GM21367 (cell line): Measurements from ENCODE around the gene TMEM174.
A peak's percentile ranks its signal among the peaks of the same experiment; 100 is the strongest.
"Not testable (repeated sequence)": the region's sequence is repeated elsewhere in the genome, so short reads cannot be mapped to it uniquely, and the experiment has no call there.

ENCODE experiments used
- ATAC-seq: cut with Tn5 transposase; IDR thresholded peaks from one replicate; pipeline ENCODE4 v1.9.1; 2021; ENCODE audit not compliant: unreplicated experiment

Gene TMEM174

DNA sequence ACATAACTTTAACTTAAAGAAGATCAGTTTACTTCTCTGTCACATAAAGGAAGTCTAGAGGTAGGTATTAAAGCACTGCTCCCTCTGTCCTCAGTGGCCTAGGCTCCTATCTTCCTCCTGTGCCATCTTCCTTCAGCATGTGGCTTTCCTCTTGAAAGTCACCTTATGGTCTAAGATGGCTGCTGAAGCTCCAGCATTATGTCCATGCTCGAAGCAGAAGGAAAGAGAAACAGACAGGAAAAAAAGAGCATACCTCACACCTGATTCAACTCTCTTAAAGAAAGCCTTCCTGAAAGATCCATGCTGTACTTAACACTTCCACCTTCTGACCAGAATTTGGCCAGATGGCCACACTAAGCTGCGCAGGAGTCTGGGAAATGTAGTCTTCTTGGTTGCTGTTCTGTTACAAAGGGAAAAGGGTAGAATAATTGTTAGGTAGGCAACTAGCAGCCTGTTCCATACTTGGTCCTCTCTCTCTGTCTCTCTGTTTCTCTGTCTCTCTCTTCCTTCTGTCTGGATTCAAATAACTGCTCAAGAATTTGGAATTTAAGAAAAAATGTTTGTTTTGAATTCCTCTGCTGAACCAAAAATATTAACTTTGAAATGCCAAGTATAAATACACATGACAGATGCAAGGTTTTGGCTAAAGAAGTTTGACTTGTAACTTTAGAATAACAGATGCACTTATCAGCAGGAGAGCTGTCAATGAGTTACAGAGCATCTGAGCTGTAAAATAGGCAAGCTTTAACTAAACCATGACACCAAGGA, 16.0 kb downstream of the TMEM174 start:
- no peak for ATAC-seq

DNA sequence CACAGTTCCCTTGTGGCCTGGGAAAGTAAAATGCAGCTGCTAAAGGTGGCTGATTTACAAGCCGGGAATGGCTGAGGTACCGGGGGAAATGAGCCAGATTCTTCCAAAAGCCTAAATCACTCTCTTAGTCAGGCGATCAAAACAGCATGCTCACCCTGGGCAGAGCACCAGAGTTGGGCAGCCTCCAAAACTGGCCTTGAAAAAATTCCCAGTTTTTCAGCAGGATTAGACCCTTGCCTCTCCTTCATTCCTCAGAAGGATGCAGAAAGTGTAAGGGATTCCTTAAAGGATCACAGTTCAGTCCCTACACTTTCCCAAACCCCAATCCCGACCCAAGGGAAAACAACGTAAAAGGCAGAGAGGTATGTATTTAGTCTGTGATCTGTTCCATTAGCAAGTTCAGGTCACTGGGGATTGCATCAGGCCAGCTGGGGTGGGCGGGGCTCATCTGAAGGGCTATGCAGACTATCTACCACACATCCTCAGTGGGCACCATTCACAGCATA, 16.9 kb downstream of the TMEM174 start:
- no peak for ATAC-seq

DNA sequence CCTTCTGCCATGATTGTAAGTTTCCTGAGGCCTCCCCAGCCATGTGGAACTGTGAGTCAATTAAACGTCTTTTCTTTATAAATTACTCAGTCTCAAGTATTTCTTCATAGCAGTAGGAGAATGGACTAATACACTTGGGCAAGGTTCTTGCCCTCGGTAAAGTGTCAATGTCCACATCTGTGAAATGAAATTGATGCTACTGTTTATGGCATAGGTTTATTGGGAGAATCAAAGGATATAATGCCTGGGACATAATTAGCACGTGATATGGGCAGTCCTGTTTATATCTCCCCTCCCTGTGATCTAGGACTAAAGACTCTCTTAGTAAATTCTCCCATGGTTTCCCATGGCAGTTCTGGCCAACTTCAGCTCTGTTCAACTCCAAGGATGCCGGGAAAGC, 19.4 kb downstream of the TMEM174 start:
- ATAC-seq = no peak

DNA sequence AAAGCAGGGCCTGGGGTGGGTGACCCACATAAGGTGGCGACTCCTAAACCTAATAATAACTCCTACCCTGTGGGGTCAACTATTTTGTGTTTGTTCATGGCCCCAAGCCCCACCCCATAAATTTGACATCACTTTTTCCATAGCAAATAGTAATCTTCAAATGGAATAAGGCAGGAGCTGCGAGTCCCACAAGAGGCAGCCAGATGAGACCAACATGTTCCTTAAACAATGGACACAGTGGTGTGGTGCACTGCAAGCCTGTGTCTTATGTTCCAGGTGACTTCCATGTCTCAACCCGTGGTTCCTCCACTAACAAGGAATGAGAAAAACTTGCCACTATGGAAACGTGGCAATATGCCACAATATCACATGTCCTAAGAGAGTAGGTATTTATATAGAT, 20.6 kb downstream of the TMEM174 start:
- no peak for ATAC-seq

DNA sequence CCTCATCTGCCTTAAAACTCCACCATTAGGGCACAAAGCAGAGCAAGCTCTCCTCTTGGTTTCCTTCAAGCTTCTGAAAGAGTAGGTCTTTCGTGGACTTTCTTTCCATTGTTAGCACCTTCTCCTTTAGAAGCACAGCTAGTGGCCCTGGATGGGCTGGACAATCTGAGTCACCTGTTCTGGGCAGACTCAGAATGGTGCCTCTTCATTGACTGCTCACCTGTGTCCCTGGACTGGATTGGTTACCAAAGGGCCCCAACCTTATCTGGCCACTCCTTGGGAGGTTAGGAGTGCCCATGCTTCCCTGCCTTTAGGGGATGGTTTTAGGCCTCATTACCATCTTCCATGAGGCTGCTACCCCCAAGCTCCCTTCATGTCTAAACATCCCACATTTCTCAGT, 23.2 kb downstream of the TMEM174 start:
- no peak for ATAC-seq

DNA sequence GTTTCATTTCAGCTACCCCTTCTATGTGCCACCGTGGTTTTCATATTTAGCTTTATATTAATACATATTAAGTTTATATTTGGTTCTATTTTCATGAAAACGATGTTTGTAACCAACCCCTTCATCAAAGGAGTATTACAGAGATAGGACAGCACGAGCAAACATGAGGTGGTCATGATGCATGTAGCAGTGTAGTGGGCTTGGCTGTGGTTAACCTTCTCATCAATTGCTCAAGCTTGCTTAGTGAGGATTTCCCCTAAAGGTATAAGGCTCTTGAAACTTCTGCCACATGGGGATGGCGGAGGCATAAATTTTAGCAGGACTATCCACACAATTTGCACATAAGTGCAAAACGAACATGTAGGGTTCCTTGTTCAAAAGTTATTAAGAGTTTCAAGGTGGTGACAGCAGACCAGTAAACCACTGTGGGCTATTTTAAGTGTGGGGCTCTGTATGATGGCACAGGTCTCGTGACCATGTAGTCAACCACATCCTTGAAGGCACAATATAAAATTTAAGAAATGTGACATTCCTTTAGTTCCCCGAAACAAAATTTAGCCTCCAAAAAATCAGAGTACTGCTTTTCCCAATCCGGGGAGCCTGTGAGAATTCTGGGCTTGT, 24.8 kb downstream of the TMEM174 start:
- ATAC-seq = no peak

DNA sequence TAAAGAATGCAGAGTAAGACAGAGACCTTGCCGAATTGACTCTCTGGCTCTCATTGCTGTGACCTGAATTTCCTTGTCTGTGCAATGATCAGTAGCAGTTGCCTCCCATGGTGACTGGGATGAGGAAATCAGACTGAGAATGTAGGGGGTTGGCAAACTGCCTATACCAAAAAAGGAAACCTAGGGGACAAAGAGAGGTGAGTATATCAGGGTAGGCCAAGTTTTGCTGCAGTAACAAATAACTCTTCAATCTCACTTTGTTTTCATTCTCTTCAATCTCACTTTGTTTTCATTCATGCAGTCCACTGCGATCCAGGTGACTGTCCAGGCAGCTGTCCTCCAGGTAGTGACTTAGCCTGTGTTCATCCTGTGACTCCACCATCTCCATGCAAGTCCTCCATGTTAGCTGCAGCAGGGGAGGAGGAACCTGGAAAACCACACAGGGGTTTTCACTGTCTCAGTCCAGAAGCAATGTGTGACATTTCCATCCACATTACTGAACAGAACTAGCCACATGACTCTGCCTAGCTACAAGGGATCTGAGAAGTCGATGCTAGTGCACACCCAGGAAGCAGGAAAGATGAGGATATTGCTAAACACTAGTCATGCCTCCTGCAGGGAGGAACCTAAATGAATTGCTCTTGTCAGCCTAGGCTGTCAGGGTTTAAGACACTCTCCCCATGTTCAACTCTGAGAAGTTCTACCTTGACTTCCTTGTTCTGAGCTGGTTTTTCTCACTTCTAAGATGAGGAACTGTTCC, 26.0 kb downstream of the TMEM174 start:
- ATAC-seq = no peak

DNA sequence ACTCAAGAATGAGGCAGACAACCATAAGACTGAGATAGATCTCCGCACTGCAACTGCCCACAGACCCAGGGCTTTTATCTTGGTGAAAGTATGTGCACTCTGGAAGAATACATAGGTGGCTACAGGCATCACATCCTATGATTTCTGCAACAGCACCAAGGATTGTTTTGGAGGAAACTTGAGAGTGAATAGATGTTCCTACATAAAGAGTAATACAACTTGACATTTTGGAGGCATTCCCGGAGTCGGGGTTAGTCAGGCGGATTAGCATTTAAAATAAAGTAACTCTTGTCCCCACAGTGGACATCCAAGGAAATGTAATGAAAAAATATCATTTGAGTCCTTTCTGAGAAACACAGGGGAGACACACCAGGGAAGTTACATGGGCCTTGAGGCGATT, 26.7 kb downstream of the TMEM174 start:
- ATAC-seq = no peak

DNA sequence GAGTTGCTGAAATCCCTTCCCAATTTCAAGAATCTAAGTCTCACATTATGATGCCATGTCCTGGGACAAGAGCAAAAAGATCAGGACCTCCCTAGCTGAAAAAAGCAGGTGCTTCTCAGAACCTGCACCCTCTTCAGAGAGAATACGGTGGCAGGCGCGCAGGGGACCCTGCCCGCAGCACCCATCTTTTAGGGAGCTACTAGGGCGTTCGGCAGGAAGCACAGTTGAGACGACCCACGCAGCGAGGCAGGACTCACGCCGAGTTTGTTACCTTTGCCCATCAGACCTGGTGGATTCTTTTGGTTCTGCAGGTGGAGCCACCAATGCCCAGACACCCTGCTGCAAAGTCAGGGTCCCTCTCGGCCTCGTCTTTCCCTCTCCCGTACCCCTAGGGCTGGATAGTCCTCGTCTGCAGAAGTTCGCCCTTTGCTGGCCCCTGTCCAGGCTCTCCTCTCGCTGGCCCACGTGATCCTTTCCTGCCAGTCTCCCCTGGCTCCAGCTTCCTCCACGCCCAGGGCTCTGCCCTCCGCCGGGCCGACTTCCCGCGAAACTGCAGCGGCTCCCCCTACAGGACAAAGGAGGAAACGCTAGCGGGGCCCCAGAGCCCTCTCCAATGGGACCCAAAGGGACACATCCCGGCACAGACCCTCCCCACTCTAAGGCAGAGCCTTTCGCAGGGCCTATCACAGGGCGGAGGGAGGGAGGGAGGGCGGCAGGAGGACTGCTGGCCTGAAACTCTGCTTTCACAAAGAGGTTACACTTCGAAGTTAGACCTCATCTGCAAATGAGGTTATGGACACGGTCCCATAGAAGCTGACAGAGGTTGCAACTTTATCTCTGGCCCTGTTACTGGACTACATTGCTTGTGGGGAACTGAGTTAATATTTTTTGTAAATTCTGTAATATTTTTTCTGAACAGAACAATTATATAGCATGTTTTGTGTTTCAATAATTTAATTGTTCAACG, 28.8 kb downstream of the TMEM174 start:
- no peak for ATAC-seq

DNA sequence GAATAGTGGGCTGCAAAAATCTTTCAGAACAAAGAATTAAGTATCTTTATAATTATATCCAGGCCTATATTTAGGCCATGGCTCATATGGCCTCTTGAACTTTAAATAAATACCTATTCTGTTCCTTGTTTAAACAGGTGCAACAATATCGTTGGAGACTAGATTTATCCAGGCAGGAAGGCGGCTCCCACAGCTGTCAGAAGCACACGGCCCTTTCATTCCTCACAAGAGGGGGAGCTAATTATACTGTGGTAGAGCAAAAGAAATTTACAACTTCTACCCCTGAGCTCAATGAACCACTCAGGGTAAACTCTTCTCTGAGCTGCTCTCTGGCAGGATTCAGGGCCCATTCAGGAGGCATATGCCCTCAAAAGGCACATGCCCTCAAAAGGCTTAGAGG, 31.3 kb downstream of the TMEM174 start:
- no peak for ATAC-seq

DNA sequence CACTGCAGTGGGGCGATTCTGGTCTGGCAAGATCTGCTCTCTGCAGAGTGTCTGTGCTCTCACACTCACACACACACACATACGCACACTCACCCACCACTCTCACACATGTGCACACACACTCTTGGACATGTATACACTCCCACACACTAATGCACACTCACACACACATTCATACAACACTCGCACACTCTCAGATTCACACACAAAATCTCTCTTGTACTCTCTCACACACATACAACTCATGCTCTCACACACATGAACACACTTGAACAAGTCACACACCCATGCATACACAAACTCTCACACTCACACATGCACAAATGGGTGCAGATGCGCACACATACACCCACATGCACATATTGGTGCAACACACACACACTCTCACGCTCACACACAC, 31.7 kb downstream of the TMEM174 start:
- ATAC-seq = no peak

DNA sequence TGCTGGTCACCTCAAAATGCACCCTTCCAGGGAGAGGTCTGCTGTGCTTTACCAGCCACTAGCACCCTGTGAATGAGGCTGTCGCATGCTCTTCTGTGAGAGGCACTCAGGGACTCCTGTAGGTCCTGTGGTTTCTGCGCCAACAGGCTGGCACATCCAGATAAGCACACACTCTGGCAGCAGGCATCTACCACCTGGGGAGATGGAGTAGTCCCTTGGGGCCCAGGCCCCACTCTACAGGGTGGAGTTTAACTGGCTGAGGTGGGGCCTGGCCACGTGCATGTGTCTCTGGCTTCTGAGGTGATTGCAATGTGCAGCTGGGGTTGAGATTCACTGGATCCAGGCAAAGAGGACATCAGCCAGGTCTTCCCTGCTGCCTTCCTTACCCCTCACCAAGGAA, 32.3 kb downstream of the TMEM174 start:
- no peak for ATAC-seq

DNA sequence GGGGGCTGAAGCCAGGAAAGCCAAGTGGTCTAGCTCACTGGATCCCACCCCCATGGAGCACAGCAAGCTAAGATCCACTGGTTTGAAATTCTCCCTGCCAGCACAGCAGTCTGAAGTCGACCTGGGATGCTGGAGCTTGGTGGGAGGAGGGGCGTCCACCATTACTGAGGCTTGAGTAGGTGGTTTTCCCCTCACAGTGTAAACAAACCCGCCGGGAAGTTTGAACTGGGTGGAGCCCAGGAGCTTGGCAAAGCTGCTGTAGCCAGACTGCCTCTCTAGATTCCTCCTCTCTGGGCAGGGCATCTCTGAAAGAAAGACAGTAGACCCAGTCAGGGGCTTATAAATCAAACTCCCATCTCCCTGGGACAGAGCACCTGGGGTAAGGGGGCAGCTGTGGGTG, 34.2 kb downstream of the TMEM174 start:
- ATAC-seq = not testable (repeated sequence)

DNA sequence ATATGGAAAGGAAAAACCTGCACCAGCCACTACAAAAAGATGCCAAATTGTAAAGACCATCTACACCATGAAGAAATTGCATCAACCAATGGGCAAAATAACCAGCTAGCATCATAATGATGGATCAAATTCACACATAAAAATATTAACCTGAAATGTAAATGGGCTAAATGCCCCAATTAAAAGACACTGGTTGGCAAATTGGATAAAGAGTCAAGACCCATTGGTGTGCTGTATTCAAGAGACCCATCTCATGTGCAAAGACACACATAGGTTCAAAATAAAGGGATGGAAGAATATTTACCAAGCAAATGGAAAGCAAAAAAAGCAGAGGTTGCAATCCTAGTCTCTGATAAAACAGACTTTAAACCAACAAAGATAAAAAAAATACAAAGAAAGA, 36.1 kb downstream of the TMEM174 start:
- not testable (repeated sequence) for ATAC-seq

DNA sequence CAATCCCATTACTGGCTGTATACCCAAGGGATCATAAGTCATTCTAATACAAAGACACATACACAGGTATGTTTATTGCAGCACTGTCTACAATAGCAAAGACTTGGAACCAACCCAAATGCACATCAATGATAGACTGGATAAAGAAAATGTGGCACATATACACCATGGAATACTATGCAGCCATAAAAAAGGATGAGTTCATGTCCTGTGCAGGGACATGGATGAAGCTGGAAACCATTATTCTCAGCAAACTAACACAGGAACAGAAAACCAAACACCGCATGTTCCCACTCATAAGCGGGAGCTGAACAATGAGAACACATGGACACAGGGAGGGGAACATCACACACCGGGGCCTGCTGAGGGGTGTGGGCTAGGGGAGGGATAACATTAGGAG, 39.7 kb downstream of the TMEM174 start:
- not testable (repeated sequence) for ATAC-seq

DNA sequence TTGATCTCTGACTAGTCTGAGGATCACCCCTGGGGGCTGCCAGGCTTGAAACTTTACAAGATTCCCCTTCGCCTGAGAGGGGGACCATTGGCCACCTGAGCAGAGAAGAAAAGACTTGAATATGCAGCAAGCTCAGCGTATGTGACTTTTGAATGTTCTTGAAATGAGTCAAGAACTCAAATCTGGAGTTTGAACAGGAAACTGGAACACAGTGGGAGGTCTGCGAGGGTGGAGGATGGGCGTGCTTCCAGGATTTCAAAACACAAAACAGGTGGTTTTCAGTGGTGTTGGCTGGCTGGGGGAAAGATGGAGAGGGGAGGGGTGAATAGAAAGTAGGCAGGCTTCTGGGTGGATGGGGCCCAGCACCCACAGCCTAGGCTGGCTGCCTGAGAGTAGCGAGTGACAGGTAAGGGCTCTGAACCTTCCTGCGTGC, 40.6 kb downstream of the TMEM174 start:
- no peak for ATAC-seq

DNA sequence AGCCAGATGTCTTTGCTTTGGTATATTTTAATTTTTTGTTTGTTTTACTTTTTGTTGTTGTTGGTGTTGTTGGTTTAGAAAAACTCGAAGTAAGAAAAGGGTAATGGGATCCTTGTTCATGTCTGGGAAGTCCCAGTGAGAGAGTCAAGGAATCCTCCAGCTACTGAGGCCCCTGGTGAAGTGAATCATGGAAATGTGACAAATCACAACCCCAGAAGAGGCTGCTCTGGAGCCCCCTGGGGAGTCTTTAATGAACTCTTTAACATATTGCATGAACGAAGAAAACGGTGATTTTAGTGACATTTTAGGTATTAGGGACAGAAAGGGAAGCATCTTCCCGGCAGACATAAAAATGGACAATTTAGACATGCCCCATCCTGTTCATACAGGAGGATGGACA, 41.3 kb downstream of the TMEM174 start:
- ATAC-seq = no peak

DNA sequence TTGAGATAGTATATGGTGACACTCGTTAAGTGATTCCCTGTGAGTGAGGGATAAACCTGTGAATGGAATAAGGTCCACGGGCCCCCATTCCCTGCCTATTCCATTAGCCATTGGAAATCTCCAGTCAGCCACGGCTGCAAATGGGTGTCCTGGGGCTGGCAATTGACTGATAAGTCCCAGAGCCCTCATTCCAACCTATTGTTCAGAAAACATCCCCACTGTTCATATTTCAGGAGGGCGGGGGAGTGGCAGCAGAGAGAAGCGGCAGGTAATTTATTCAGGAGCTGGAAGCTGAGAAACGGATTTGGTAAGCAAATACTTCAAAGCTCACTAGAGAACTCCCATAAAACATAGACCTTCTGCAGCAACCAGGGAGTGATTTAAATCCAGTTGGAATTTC, 42.0 kb downstream of the TMEM174 start:
- ATAC-seq = no peak

DNA sequence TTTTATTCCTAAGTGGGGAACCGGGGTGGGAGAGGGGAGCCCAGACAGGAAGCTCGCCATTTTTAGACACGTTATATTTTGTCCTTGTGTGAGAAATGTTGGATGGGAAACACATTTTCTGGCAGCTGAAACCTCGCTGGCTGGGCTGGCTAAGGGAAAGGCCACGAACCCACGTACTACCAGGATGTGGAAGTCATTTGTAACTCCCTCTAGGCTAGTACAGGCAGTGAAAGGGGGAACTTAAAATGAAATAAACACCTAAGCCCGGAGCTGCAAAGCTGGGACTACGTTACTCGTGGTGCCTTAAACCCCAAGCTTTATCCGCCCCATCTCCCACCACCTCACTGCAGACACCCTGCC, 42.5 kb downstream of the TMEM174 start:
- ATAC-seq = no peak

DNA sequence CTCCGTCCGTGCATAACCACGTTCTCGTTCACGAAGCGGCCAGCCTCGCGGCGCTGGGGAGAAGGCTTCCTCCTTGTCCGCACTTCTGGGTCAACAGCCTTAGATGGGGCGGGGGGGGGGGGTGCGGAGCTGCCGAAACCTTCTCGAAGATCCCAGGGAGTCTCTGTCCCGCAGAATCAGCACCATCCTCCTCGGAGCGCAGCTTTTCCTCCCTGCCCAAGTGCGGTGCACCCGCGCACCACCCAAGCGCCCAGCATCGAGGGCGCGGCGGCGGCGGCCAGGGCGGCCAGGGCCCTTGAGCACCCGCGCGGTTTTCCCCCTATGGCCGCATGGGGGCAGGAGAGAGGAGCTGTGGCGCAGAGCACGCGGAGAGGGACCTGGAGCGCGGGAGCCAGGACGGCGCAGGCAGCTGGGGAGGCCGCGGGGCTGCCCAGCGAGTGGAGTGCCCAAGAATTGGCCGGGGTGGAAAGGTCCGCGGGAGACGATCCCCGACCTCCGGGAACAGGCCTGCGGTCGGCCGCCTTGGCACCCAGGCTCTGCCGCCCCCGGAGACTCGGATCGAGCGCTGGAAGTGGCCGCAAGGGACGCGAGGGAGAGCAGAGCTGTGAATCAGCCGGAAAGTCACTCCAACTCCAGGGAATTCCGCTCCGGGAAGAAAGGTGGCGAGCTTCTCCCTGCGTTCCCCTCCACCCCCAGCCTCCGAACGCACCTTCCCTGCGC, 43.1 kb downstream of the TMEM174 start:
- ATAC-seq = peak; percentile 70
